Suprapubic skin (tissue), 3 donors: ENCODE measurements around the gene CSMD2.

Experiments used
- CTCF ChIP-seq, 2 donors: fragments of 200-600 bp in 1 of 2; fragments of 450-650 bp in 1 of 2; sonication (generic) in 1 of 2; IDR thresholded peaks; one replicate each; pipeline ENCODE4 v1.5.1; 2016 to 2019; ENCODE audit warnings: antibody characterized with exemption in 2 of 2, mild to moderate bottlenecking in 1 of 2, moderate library complexity in 1 of 2
- POLR2AphosphoS5 ChIP-seq, 3 donors: sonication (generic); formaldehyde crosslinking; IDR thresholded peaks; one replicate each; pipeline ENCODE4 v1.6.1; 2017; ENCODE audit warnings: antibody characterized with exemption in 3 of 3

DNA sequence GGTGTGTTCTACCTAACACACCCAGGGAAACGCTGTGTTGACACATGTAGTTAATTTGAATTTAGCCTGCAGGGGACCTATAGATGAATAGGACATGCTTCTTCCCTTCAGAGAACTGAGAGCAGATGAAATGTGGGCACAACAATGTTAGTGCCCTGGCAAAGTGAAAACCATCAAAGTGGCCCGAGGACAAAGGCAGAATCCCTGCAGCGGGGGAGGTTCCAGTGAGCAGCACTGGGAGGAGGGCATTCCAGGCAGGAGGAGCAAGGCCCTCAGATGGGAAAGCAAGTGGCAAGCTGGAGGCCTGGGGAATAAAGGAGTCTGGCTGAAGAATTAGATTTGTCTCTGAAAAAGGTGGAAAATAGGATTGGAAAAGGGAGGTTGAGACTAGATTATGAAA, 48.9 kb upstream of the CSMD2 start:
- TF ChIP-seq CTCF (IDR thresholded peaks at IDR 0.05) (no peak), POLR2AphosphoS5 (IDR thresholded peaks at IDR 0.05) (no peak)
